Activated naive CD8-positive, alpha-beta T cell treated with anti-CD3 and anti-CD28 coated beads for 36 hours (primary cell): ENCODE results near the gene LRP1B. TPM values are rescaled to one million over a fixed set of nuclear protein-coding genes. Genes with fewer than 3 reads are reported as not detected.

Experiments
- DNase-seq: peaks from one replicate; pipeline ENCODE4 v3.0.0; 2021
- H3K27ac Mint-ChIP-seq: one replicate; pipeline ENCODE4 v1.8.0; 2022; ENCODE audit warnings: mild to moderate bottlenecking, moderate library complexity, mixed read lengths
- H3K27me3 Mint-ChIP-seq: one replicate; pipeline ENCODE4 v1.8.0; 2022; ENCODE audit warnings: mild to moderate bottlenecking, mixed read lengths
- H3K36me3 Mint-ChIP-seq: one replicate; pipeline ENCODE4 v1.8.0; 2021; ENCODE audit warnings: mild to moderate bottlenecking, mixed read lengths
- H3K4me1 Mint-ChIP-seq: one replicate; pipeline ENCODE4 v1.8.0; 2021; ENCODE audit warnings: mixed read lengths
- H3K4me3 Mint-ChIP-seq: one replicate; pipeline ENCODE4 v1.8.0; 2022; ENCODE audit warnings: mild to moderate bottlenecking, moderate library complexity, mixed read lengths
- H3K9me3 Mint-ChIP-seq: one replicate; pipeline ENCODE4 v1.8.0; 2022; ENCODE audit warnings: mixed read lengths
- total RNA-seq, 2 experiments: library from RNA; stranded (reverse); gene quantifications; one replicate each; pipeline ENCODE4 v1.2.3, GENCODE V29; 2021

Gene LRP1B
- total RNA-seq, 2 experiments from 2014 or later, result not detected

DNA sequence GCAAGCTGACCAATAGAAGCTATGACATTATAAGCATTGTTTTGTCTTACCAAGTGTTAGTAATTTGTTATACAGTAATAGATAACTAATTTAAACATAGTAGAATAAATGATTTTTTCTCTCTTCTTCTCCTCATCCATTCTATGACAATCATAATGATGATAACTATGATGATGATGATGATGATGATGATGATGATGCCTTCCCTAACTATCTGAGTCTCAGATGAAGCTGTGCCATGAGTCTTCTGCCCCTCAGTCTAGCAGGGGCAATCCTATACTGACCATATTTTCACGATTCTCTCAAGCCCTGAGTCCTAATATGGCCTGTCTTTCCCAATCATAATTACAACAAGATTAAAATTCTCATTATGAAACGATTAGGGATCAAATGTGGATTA is 1369.0 kb downstream of the LRP1B start:
- DNase-seq, result no peak
- H3K9me3 Mint-ChIP-seq, result peaks cover 2% of the 10 kb centered on the region
- H3K36me3 Mint-ChIP-seq, result no peaks in the 10 kb centered on the region
- no peaks in the 10 kb centered on the region for H3K27me3 Mint-ChIP-seq
- no peak overlapping the region for H3K4me3 Mint-ChIP-seq
- no peaks in the 10 kb centered on the region for H3K4me1 Mint-ChIP-seq
- H3K27ac Mint-ChIP-seq, result no peak overlapping the region

DNA sequence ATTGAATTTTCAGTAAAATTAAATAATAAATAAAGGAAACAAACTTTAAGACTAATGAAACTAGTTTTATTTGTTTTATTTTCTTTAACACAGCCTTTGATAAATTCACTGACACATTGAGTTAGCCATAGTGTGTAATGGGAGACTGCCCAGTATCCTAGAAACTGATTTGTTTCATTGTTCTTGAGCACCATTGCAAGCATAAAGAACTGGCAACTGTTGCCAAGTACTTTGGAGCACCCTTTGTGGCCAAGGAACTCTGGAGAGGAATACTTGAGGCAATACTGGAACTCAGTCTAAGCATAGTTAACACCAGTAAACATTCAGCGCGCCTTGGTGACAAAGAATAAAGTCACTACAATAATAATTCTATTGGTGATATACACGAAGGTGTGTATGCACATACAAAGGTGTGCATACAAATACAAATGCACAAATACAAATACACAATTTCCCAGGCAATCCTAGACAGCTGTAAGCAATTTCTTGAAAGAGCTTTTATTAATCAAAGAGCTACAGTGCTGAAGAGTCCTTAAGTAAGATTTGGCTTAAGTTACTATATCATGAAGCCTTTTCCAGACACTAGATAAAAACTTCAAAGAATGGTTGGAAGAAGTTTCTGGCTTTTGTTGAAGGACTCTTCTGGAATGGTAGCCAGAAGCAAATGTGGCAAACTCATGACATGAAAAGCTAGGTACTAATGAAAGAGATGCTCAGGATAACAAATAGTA is 1371.2 kb downstream of the LRP1B start:
- H3K9me3 Mint-ChIP-seq, result peaks cover 3% of the 10 kb centered on the region
- H3K4me3 Mint-ChIP-seq, result no peak overlapping the region
- H3K27me3 Mint-ChIP-seq, result no peaks in the 10 kb centered on the region
- H3K36me3 Mint-ChIP-seq, result no peaks in the 10 kb centered on the region
- no peak for DNase-seq
- no peaks in the 10 kb centered on the region for H3K4me1 Mint-ChIP-seq
- no peak overlapping the region for H3K27ac Mint-ChIP-seq

- Mint-ChIP-seq H3K4me1 (no peaks in the 10 kb centered on the region), H3K27me3 (no peaks in the 10 kb centered on the region), H3K4me3 (no peak overlapping the region), H3K27ac (no peak overlapping the region), H3K36me3 (no peaks in the 10 kb centered on the region), H3K9me3 (peaks cover 2% of the 10 kb centered on the region)
- DNase-seq, result no peak
These were observed 1383.2 kb downstream of the LRP1B start for GRCh38 chr2:140747665-140748064.

GRCh38 chr2:140747090-140747489 is 1383.7 kb downstream of the LRP1B start:
- Mint-ChIP-seq H3K4me1 (no peaks in the 10 kb centered on the region), H3K36me3 (no peaks in the 10 kb centered on the region), H3K9me3 (peaks cover 2% of the 10 kb centered on the region), H3K27me3 (no peaks in the 10 kb centered on the region), H3K4me3 (no peak overlapping the region), H3K27ac (no peak overlapping the region)
- DNase-seq, result no peak

DNA sequence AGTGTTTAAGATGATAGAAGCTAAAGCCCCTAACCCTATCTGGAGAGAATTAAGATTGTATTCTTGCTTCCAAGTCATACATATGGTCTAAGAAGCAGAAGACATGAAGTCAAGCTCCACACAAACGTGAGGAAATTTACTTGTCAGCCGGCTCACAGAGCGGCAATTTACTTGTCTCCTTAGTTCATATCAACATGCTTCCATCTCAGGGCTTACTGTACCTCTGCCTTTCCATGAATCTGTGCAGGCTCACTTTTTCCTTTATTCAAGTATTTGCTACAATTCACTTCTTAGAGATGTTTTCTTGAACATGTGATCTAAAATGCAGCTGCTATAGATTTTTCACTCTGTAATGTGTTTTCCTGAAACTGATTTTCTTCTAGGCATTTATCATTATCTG is 1386.4 kb downstream of the LRP1B start:
- no peak overlapping the region for H3K27ac Mint-ChIP-seq
- no peak overlapping the region for H3K4me3 Mint-ChIP-seq
- H3K27me3 Mint-ChIP-seq, result no peaks in the 10 kb centered on the region
- peaks cover 2% of the 10 kb centered on the region for H3K9me3 Mint-ChIP-seq
- no peak for DNase-seq
- H3K36me3 Mint-ChIP-seq, result no peaks in the 10 kb centered on the region
- H3K4me1 Mint-ChIP-seq, result no peaks in the 10 kb centered on the region

GRCh38 chr2:140737006-140737405 is 1393.8 kb downstream of the LRP1B start:
- Mint-ChIP-seq H3K27ac (no peak overlapping the region), H3K27me3 (no peaks in the 10 kb centered on the region), H3K4me3 (no peak overlapping the region), H3K9me3 (peaks cover 3% of the 10 kb centered on the region), H3K36me3 (no peaks in the 10 kb centered on the region), H3K4me1 (no peaks in the 10 kb centered on the region)
- no peak for DNase-seq

- Mint-ChIP-seq H3K4me1 (no peaks in the 10 kb centered on the region), H3K27ac (no peak overlapping the region), H3K4me3 (no peak overlapping the region), H3K9me3 (peaks cover 4% of the 10 kb centered on the region), H3K36me3 (no peaks in the 10 kb centered on the region), H3K27me3 (no peaks in the 10 kb centered on the region)
- DNase-seq, result no peak
These were observed 1395.8 kb downstream of the LRP1B start for GRCh38 chr2:140734992-140735391.

- H3K9me3 Mint-ChIP-seq, result peaks cover 2% of the 10 kb centered on the region
- H3K4me3 Mint-ChIP-seq, result no peak overlapping the region
- H3K4me1 Mint-ChIP-seq, result no peaks in the 10 kb centered on the region
- no peaks in the 10 kb centered on the region for H3K27me3 Mint-ChIP-seq
- no peak for DNase-seq
- H3K27ac Mint-ChIP-seq, result no peak overlapping the region
- no peaks in the 10 kb centered on the region for H3K36me3 Mint-ChIP-seq
These were observed 1411.8 kb downstream of the LRP1B start for GRCh38 chr2:140718999-140719398.

DNA sequence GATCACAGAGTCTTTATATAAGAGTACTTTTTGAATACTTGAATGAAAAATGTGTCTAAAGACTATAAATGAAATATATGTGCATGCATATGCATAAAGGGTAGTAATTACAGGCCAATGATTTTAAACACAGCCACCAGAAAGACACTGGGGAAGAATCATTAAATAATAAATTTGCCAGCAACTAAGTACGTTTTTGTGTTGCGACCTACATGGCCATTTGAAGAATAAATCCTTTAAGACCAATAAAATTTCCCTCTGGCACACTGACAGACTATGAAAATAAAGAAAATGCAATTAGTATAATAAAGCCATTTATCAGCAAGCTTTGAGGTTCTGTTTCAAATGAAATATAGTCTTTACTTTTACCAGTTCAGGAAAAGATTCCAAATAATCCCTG is 1413.3 kb downstream of the LRP1B start:
- peaks cover 2% of the 10 kb centered on the region for H3K9me3 Mint-ChIP-seq
- H3K27me3 Mint-ChIP-seq, result no peaks in the 10 kb centered on the region

GRCh38 chr2:140714586-140714985 is 1416.2 kb downstream of the LRP1B start:
- Mint-ChIP-seq H3K27me3 (no peaks in the 10 kb centered on the region), H3K4me1 (no peaks in the 10 kb centered on the region), H3K9me3 (no peaks in the 10 kb centered on the region), H3K36me3 (no peaks in the 10 kb centered on the region), H3K4me3 (no peak overlapping the region), H3K27ac (no peak overlapping the region)
- no peak for DNase-seq

More for the DNA sequence above, 1413.3 kb downstream of the LRP1B start:
- no peaks in the 10 kb centered on the region for H3K4me1 Mint-ChIP-seq
- H3K36me3 Mint-ChIP-seq, result no peaks in the 10 kb centered on the region
- no peak for DNase-seq
- H3K4me3 Mint-ChIP-seq, result no peak overlapping the region
- H3K27ac Mint-ChIP-seq, result no peak overlapping the region

- no peaks in the 10 kb centered on the region for H3K36me3 Mint-ChIP-seq
- no peaks in the 10 kb centered on the region for H3K27me3 Mint-ChIP-seq
- no peaks in the 10 kb centered on the region for H3K4me1 Mint-ChIP-seq
- H3K27ac Mint-ChIP-seq, result no peak overlapping the region
- peaks cover 1% of the 10 kb centered on the region for H3K9me3 Mint-ChIP-seq
- H3K4me3 Mint-ChIP-seq, result no peak overlapping the region
- DNase-seq, result no peak
These were observed 1418.9 kb downstream of the LRP1B start for GRCh38 chr2:140711867-140712266.

DNA sequence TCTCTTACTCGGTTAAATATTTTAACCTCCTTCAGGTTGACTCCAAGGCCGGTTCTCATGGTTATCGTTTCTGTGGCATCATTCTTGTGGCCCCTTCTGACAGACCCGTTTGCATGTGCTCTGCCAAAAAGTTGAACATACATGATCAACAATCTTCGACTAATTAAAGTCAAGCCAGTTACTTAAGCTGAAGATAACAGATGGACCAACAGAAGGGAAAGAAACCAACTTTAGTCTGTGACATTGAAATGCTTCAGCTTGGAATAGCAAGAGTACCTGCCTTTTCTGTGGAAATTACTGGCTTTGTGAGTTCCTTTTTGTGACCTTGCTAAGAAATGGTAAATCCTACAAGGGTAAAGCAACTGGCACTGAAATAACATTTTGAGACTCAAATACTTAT is 1429.1 kb downstream of the LRP1B start:
- Mint-ChIP-seq H3K36me3 (no peaks in the 10 kb centered on the region), H3K27me3 (no peaks in the 10 kb centered on the region), H3K4me3 (no peak overlapping the region), H3K27ac (no peak overlapping the region), H3K4me1 (no peaks in the 10 kb centered on the region), H3K9me3 (peaks cover 1% of the 10 kb centered on the region)
- no peak for DNase-seq

DNA sequence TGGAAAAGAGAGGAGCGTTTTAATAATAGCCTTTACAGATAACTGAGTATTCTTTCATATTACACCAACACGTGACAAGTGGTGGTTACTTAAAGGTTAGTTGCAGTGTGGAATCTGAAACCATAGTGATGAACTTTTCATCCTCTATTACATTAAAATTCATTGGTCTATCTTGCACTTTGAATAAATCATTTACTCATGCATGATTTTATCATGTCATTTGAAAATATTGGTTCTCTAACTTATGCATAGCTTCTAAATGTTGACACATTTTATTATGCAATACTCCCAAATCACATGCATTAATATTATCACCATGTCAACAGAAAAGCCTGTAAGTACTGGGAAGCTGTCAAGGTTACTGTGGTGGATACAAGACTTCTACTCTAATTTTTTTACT is 1432.2 kb downstream of the LRP1B start:
- Mint-ChIP-seq H3K9me3 (peaks cover 1% of the 10 kb centered on the region), H3K4me3 (no peak overlapping the region), H3K4me1 (no peaks in the 10 kb centered on the region), H3K27me3 (no peaks in the 10 kb centered on the region), H3K27ac (no peak overlapping the region), H3K36me3 (no peaks in the 10 kb centered on the region)
- DNase-seq, result no peak

- Mint-ChIP-seq H3K36me3 (no peaks in the 10 kb centered on the region), H3K4me3 (no peak overlapping the region), H3K4me1 (no peaks in the 10 kb centered on the region), H3K9me3 (no peaks in the 10 kb centered on the region), H3K27ac (no peak overlapping the region), H3K27me3 (no peaks in the 10 kb centered on the region)
- DNase-seq, result no peak
These were observed 1434.4 kb downstream of the LRP1B start for GRCh38 chr2:140696449-140696848.

- H3K4me3 Mint-ChIP-seq, result no peak overlapping the region
- no peaks in the 10 kb centered on the region for H3K9me3 Mint-ChIP-seq
- no peak overlapping the region for H3K27ac Mint-ChIP-seq
- no peak for DNase-seq
- H3K36me3 Mint-ChIP-seq, result no peaks in the 10 kb centered on the region
- no peaks in the 10 kb centered on the region for H3K27me3 Mint-ChIP-seq
- H3K4me1 Mint-ChIP-seq, result no peaks in the 10 kb centered on the region
These were observed 1435.7 kb downstream of the LRP1B start for GRCh38 chr2:140695155-140695554.

GRCh38 chr2:140687825-140688224 is 1443.0 kb downstream of the LRP1B start:
- no peak for DNase-seq
- H3K9me3 Mint-ChIP-seq, result peaks cover 5% of the 10 kb centered on the region
- H3K4me1 Mint-ChIP-seq, result no peaks in the 10 kb centered on the region
- no peaks in the 10 kb centered on the region for H3K27me3 Mint-ChIP-seq
- H3K4me3 Mint-ChIP-seq, result no peak overlapping the region
- no peaks in the 10 kb centered on the region for H3K36me3 Mint-ChIP-seq
- H3K27ac Mint-ChIP-seq, result no peak overlapping the region
